ENCODE results near the gene DNAH12.

DNAH12 gene

GRCh38 chr3:57298041-57298440, 246.1 kb downstream of the DNAH12 start:
- DNase-seq, result peak; percentile 0 to 15

GRCh38 chr3:57292897-57293526, 251.1 kb downstream of the DNAH12 start:
- DNase-seq, result no peak

DNA sequence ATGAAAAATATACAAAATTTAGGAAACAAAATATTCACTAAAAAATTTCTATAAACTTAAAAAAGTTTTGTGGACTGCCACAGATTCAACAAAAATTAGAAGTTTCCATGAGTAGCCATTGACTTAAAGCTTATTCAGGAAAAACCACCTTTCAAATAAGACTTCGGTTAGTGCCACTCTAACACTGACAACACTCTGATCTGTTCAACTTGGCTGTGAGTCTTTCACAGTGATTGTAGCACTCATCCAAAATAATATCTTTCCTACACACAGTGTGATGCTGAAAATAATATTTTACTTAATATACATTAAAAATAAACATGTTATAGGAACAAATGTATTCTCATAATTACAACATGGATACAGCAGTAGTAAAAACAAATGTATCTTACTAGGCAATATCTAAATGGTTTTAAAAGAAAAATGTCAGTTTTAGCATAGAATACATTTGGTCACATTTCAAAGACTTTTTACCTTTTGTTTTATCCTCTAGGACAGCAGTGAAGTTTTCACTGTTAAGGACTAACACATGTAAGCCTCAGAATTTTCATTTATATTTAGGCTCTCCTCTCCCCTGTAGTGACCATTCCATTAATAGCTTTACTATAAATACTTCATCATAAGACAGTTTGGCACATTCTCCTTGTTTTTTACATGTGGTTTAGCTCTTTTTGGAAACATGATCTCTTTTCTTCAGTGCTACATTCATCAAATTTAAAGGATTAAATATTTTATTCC, 251.8 kb downstream of the DNAH12 start, which contains the start of gene ASB14:
Gene ASB14, minus strand, starts transcription at position 527 of the 738 bp plus-strand sequence. CDS start 652 bp downstream, outside the sequence.
- DNase-seq, result no peak

- DNase-seq, result no peak
These were observed 255.7 kb downstream of the DNAH12 start for GRCh38 chr3:57288403-57288802.

- DNase-seq, result no peak
These were observed 256.9 kb downstream of the DNAH12 start for GRCh38 chr3:57287205-57287604.

DNA sequence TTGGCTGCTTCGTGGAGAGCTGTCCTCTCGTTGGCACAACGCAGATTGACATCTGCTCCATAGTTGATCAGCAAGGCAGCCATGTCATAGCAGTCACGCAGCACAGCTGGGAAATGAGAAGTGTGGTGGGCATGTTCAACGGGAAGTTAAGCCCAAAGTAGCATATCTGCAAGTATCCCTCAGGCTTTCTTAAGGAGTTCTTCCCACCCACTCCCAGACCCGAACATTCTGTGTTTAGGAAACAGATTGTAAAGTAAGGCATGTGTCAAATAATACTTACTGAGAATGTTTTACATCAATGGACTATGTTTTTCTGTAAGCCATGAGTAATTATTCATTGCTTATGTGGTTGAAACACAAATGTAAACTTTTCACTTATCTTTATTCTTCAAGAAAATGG, 260.8 kb downstream of the DNAH12 start:
- no peak for DNase-seq

GRCh38 chr3:57281715-57282114, 262.4 kb downstream of the DNAH12 start:
- DNase-seq, result peak in 1 of 2 experiments; percentile 17

GRCh38 chr3:57279685-57280084, 264.5 kb downstream of the DNAH12 start:
- DNase-seq, result no peak

GRCh38 chr3:57278237-57278636, 265.9 kb downstream of the DNAH12 start:
- no peak for DNase-seq

- no peak for DNase-seq
These were observed 268.8 kb downstream of the DNAH12 start for GRCh38 chr3:57275393-57275792.

DNA sequence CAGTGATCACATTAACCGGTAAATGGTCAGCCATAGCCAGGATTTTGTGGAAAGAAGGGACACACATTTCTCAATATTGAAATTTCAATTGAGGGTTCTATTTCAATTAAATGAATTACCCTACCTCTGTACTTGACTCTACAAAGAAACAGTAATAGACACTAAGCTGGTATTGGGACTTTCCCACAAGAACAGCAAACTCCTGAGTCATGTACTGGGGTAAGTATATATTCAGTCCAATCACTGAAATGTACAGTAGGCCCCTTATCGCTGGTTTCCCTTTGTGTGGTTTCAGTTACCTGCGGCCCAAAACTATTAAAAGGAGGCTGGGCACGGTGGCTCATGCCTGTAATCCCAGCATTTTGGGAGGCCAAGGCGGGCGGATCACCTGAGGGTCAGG, 269.3 kb downstream of the DNAH12 start:
- no peak for DNase-seq

- DNase-seq, result no peak
These were observed 275.7 kb downstream of the DNAH12 start for GRCh38 chr3:57268416-57268815.

- DNase-seq, result no peak
These were observed 282.2 kb downstream of the DNAH12 start for GRCh38 chr3:57261929-57262328.

DNA sequence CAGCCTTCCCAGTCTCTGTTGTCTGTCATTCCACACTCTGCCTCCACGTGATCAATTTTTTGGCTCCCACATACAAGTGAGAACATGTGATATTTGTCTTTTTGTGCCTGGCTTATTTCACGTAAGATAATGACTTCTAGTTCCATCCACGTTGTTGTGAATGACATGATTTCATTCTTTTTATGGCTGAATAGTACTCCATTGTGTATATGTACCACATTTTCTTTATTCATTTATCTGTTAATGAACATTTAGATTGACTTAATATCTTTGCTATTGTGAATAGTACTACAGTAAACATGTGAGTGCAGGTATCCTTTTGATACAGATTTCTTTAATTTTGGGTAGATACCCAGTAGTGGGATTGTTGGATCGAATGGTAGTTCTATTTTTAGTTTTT, 283.0 kb downstream of the DNAH12 start:
- DNase-seq, result no peak

- DNase-seq, result no peak
These were observed 286.5 kb downstream of the DNAH12 start for GRCh38 chr3:57257678-57258077.

DNA sequence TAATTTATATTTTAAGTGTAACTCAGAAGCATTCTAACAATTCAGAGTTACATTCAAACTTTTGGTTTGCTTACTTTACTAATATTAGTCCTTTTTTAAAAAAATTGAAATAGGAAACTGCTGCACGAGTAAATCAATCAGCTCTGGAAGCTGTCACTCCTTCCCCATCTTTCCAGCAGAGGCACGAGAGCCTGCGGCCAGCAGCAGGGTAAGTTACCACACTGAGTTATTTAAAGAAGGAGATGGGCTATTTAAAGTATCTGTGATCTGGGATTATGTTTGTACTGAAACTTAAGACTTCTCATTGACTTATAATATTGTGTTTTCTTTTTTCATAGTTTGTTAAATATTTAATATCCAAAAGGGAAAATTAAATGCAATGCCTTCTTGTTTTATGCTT, 287.3 kb downstream of the DNAH12 start:
- DNase-seq, result no peak

- no peak for DNase-seq
These were observed 291.7 kb downstream of the DNAH12 start for GRCh38 chr3:57252404-57252803.

- DNase-seq, result no peak
These were observed 299.2 kb downstream of the DNAH12 start for GRCh38 chr3:57244946-57245345.
